Measurements from ENCODE around the gene LRFN4.

The LRFN4 gene

GRCh38 chr11:66874232-66874631 lies 17.4 kb downstream of the LRFN4 start:
- DNase-seq: no peak

GRCh38 chr11:66875378-66875777 lies 18.5 kb downstream of the LRFN4 start:
- no peak for DNase-seq

- DNase-seq: no peak
Observed at GRCh38 chr11:66877588-66878385, 20.9 kb downstream of the LRFN4 start.

DNA sequence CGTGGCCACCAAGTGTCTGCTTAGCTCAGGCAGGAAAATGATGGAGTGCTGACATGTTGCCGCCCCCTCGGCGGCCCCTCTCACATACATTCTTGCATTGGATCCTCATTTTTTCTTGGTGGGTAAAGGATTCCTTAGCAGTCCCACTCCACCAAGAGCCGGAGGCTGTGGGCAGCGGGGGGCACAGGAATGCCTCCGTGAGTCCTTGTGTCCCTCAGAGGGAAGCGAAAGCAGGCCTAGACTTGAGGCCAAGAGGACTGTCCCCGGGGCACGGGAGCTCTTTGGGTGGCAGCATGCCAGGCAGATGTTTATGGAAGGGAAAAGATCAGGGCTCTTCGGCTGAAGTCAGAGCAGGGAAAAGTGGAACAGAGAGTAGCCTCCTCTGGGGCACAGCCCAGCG lies 21.6 kb downstream of the LRFN4 start:
- DNase-seq: no peak

GRCh38 chr11:66879000-66879399 lies 22.1 kb downstream of the LRFN4 start:
- no peak for DNase-seq

DNA sequence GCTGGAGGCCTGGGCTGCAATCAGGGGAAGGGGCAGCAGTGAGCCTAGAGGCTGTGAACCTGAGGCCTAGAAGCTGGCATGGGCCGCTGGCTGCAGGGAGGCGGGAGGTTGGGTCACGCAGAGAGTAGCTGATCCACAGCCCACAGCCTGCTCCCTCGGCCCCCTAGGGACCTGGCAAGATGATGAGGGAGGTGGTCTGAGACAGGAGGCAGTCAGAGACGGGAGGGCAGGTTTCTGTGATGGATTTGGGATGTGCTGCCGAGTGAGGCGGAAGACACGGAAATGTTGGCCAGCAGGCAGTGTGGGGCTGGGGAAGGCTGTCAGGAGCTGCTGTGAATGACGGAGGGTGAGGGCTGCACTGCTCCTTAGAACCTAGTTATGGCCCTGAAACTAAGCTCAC lies 22.7 kb downstream of the LRFN4 start:
- no peak for DNase-seq

DNA sequence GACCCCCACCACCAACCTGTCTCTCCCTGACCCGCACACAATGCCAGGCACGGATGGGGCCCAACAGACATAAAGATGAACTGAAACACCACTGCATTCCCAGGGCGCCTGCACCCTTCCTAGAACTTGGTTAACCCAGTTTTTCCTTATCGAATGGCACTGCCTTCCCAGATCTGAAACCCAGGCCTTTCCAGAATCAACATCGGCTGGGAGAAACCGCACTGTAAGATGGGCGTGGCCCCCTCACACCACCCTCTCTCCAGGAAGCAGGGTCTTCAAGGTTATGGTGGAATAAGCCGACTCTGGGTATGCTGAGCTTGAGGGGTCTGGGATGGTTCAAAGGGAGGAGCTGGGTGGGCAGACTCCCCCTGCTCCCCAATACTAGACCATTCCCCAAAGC lies 23.1 kb downstream of the LRFN4 start:
- no peak for DNase-seq

DNA sequence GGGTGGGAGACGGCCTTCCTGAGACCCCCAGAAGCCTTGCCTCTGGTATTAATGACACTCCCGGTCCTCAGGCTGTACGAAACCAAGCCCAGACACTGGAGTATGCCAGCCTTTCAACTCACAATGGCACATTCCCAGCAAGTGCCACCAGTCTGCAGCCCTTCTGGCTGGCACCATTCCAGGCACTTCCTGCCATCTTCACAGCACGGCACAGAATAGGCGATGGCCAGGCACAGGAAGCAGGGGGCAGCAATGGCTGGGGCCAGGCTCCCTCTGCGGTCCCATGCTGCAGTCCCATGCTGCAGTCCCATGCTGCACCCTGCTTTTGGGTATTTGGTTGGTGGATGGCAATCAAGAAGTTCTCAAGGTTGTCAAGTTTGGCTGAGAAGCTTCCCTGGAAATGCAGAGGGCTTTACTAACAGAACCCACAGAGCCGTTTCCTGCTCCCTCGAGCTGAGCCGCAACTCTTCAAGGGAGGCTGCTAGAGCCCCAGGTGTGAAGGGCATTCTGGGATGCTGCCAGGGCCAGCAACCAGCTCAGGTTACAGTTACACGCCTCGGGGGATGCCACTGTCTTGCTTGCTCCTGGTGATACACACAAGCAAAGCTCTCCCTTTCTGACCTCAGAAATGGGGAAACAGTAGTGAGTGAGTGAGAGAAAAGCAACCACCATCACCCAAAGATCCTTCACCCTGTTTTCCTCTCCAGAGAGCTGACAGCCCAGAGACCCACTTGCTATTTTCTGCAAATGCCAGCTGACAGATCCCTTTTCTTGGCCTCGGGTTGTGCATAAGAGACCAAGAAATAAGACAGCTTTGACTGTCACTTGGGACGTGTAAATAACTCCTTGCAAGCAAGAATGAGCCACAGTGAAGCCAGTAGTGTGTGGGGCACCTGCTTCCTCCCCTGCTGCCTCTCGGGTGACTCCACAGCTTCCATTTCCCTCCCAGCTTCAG lies 23.9 kb downstream of the LRFN4 start:
- DNase-seq: no peak

- DNase-seq: no peak
Observed at GRCh38 chr11:66881451-66881835, 24.6 kb downstream of the LRFN4 start.

DNA sequence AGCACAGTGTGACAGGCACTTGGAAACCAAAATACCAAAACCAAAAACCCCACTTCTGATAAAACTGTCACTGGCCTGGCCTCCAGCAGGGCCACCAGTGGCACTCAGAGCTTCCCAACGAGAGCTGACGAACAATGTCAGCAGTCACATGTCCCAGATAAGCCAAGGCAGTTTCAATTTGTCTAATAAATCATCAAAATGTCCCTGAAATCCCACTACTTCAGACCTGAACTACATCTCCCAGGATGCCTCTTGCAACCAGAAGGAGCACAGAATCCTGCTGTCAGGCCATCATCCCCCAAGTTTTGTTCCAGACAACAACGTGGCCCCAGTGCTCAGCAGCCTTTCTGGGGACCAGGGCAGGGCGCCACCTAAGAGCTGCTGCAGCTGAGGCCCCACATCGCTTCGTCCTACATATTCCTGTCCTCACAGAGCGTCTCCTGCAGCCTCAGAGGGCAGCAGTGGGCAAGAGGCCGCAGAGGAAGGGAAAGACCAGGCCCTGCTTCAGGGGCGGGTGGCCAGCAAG lies 25.1 kb downstream of the LRFN4 start:
- DNase-seq: no peak

- DNase-seq: no peak
Observed at GRCh38 chr11:66882561-66883015, 25.7 kb downstream of the LRFN4 start.

DNA sequence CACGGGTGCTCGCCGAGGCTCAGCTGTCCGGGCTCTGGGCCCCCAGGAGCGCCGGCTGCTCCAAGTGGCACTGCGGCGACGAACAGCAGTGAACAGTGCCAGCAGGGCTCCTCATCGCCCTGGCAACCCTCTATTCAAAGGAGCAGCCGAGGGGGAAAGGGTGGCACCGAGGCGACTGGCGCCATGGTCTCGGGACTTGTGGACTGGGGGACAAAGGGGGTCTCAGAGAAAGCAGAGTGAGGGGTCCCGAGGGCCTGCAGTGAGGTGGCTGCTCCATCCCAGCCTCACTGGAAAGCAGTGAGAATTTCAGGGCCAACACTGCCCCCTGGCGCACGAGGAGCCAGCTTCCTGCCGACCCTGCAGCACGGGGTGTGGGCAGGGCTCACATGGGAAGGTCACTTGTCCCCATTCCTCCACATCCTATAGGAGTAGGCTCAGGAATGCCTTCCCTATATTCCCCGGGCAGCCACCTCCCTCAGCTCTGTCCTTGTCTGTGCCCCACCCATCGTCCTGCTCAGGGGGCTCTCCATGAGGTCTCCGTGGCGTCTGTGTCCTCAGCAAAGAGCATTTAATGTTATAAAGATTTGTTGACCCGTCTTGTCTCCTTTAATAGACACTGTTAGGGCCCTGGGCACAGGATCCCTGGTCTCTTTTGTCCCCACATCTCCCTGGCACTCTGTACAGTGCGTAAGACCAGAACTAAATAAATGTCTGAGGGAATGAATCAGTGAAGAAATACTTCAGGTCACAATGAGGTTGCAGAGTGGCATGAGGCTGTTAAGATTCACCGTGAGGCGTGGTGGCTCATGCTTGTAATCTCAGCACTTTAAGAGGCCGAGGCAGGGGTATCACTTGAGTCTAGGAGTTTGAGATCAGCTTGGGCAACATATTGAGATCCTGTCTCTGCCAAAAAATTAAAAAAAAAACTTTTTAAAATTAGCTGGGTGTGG lies 26.4 kb downstream of the LRFN4 start:
- DNase-seq: peak; percentile 77

- DNase-seq: no peak
Observed at GRCh38 chr11:66884443-66884842, 27.6 kb downstream of the LRFN4 start.

DNA sequence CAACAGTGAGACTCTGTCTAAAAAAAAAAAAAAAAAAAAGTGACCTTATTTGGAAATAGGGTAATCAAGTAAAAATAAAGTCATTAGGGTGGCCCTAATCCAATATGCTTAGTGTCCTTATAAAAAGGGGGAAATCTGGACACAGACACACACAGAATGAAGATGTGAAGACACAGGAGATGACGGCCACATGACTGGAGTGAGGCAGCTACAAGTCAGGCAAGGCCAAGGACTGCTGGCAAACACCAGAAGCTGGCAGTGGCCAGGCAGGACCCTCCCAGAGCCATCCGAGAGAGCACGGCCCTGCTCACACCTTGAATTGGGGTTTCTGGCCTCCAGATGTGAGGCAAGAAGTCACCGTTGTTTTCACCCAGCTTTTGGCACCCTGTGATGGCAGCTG lies 28.6 kb downstream of the LRFN4 start:
- no peak for DNase-seq

GRCh38 chr11:66885950-66886440 lies 29.1 kb downstream of the LRFN4 start:
- no peak for DNase-seq

GRCh38 chr11:66886671-66887221 lies 29.9 kb downstream of the LRFN4 start:
- peak; percentile 20 for DNase-seq

- DNase-seq: no peak
Observed at GRCh38 chr11:66887526-66887925, 30.7 kb downstream of the LRFN4 start.

DNA sequence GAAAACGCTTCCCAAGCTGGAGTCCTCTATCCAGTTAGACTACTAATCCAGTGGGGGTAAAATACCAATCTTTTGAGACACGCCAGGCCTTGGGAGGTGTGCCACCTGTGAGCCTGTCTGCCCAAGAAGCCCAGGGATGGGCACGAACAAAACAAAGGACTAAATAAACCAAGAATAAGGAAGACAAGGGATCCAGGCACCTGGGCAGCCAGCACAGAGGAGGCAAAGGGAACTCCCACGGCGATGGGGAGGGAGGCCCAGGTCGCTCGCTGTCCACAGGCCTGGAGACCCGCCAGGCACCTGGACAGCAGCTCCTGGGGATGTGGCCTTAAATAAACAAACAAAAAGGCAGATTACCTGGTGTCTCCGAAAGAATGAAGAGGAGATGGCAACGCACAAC lies 31.4 kb downstream of the LRFN4 start:
- DNase-seq: no peak

DNA sequence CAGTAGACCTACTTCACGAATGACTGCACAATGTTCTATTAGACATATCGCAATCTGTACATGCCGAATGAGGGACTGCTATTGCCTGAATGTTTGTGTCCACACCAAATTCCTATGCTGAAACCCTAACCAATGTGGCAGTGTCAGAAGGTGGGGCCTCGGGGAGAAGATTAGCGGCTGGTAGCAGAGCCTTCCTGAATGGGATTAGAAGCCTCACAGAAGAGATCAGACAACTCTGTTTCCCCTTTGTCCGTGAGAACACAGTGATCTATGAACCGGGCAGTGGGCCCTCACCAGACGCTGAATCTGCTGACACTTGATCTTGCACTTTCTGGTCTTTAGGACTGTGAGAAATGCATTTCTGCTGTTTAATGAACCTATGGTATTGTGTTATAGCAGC lies 33.1 kb downstream of the LRFN4 start:
- DNase-seq: no peak

DNA sequence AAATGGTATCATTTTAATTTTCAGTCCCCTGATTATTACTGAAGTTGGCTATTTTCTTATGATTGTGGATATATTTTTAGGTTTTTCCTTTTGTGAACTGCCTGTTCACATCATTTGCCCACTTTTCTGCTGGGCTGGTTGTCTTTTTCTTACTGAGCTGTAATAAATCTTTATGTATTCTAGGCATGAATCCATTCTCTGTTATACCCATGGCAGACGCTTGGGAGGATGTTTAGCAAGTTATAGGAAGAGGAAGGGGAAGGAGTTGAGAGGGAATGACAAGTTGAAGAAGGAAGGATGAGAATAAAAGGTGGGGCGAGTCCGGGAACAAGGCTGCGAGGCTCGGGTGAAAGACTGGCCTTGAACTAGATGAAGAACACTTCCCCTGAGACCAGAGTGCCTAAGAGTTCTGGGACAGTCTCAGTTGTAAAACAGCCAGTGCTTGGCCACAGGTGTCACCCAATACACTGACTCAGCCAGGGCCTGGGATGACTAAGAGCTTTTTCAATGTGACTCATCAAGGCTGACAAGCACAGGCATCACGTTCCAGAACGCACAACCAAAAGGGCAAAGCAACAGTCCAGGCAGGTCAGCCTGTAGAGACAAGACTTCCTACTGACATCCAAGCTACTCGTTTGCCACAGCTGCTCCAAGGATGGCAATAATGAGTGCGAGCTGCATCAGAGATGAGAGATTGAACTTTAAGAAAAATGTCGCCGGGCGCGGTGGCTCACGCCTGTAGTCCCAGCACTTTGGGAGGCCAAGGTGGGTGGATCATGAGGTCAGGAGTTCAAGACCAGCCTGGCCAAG lies 35.2 kb downstream of the LRFN4 start:
- peak; percentile 97 for DNase-seq

DNA sequence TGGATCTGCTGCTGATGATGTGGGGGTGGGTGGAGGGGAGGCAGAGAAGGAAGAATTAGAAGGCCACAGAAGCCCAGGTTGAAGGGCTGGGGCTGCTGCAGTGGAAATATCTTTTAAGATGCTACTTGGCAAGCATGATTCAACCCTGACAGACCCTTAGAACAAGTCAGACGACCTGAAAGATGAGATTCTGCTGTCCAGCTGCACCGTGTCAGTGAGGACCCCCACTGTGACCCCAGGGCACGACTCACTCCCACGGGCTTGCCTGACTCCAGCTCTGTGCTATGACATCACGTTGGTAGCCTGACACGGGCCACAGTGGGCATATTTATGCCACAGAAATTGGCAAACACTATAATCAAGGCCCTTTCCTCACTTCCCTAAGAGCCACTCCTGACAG lies 36.0 kb downstream of the LRFN4 start:
- peak; percentile 27 for DNase-seq
